ENCODE data around the gene SPTB. TPM values are rescaled to one million over a fixed set of nuclear protein-coding genes. Genes with fewer than 3 reads are reported as not detected.

SPTB gene
- total RNA-seq, 1 experiment from 2014 or later = 0.84 TPM

DNA sequence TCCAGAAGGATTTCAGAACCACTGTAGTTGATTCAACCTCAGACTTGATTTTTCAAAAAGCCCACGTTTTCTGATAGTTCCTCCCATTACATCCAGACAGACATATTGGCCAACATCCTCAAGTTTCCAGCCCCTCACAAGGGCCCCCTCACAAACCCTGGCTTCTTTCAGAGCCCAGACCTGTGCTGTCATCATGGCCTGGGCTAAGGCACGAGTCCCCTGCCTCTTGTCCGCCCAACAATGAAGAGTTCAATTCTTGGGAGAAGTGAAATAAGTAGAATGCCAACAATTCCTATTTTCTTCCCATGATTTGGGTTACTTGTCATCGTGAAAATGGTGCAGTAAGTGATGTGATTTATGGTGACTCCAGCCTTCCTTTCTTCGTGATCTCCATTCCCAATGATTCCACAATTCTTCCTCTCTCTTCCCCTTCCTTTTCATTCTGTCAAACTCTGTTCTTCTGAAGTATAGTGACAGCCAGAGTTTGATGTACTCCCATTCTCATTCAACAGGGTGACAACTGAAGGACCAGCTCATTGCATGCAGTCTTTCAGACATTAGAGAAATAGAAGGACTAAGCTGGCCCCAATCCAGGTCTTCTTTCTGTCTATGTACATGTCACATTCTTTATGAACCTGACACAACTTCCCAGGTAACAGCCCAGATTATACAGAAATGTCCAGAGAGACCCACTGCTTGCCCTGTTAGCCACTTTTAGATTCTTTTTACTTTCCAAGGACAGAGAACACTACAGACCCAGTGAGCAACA lies 29.2 kb downstream of the SPTB start:
- DNase-seq (ENCODE audit: low read depth) = no peak

DNA sequence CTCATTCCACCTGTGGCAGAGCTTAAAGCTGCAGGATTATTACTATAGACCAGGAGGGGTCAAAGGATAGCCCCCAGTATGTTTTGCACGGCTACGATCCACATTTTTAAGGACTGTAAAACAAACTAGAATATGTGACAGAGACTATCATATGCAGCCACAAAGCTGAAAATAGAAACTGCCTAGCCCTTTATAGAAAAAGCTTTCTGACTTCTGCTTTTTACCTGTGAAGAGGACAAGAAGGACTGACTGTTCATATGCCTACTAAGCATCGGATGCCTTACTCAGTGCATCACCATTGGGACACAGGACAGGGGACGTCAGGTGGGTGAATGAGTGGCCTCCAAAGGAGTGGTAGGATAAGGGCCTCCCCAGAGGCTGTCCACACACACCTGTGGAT lies 29.8 kb downstream of the SPTB start:
- DNase-seq (ENCODE audit: low read depth) = no peak

DNA sequence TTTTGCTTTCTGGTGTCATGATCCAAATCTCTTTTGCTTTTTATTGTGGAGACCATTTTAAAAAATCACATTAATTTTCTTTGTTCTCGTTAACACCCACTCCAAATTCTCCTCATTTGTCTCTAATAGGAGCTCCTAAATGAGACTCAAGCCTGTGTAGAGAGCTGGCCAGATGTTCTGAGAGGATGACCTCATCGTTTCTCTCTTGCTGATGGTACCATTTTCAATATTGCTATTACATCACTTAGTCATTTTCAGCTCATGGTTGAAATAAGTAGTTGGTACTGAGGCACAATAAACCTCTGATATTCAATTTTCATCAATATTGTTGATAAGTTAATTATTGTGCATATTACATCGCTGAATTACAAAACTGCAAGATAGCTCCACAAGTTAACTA lies 31.5 kb downstream of the SPTB start:
- DNase-seq (ENCODE audit: low read depth) = no peak

DNA sequence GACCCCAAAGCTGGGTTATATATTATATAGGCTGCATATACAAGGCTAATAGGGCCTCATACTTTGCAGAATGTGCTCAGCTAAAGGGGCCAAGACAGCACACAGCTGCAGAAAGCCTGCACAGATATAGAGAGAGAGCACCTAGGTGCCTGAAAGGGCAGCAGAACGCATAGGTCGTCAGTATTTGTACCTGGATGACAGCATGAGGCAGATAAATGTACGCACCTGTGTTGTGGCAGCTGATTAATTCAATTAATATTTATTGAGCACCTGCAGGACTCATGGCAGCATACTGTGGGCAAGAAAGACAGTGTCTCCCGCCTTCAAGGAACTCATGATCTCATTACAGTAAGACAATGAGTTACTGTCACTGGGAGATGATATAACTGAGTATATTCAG lies 33.4 kb downstream of the SPTB start:
- DNase-seq (ENCODE audit: low read depth) = no peak

DNA sequence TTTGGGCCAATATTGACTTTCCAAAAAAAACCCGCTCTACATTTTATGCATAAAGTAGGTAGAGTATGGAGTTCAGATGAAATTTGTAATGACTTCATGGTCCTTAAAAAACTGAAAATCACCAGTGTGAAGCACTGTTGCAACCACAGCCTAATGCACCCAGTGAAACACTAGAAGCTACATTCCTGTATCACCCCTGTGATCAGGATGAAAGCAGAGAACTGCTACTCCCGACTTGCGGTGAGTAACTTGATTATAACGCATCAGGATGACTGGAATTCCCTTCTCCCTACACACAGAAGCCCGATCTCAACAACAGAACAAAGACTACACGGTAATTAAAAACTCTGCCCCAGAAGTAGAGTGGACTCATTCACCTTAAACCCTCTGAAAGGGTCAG lies 33.8 kb downstream of the SPTB start:
- DNase-seq (ENCODE audit: low read depth) = peak; percentile 31

DNA sequence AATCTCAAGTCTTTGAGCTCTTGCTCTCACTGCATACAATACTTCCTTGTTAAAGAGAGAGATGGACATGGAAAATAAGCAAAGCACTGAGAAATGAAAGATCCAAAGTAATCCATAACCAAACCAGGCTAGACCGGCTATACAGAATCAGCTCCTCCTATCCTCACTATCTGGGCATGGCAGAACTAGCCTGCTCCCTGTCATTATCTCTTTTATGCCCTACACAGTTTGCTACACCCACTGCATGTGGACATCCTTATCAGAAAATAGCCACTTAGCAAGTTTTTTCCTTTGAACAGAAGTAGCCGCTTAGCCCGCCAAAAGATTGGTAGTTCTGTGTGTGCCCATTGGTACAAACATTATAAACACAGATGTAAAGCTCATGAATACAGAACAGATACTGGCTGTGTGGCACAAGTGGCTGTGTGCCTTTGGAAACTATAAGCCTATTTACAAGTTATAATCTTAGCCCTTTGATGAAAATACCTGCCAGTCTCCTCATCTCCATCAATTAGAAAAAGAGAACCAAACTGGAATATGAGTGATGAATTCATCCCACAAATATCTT lies 34.7 kb downstream of the SPTB start:
- no peak for DNase-seq (ENCODE audit: low read depth)

DNA sequence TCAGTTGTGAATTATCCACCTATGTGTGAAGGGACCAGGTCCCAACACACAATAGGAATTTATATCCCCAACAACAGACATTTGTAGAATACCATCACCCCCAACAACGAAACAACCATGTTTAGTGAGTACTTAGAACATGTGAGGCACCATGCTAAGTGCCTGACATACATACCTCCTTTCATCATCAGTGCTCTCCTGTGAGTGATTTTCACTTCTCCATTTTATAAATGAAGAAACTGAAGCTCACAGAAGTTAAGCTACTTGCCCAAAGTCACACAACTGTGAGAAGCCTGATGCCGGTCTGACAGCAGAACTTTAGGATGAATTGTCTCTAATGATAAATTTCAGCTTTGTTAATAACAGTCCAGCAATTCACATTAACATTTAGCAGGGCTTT lies 35.4 kb downstream of the SPTB start:
- no peak for DNase-seq (ENCODE audit: low read depth)

DNA sequence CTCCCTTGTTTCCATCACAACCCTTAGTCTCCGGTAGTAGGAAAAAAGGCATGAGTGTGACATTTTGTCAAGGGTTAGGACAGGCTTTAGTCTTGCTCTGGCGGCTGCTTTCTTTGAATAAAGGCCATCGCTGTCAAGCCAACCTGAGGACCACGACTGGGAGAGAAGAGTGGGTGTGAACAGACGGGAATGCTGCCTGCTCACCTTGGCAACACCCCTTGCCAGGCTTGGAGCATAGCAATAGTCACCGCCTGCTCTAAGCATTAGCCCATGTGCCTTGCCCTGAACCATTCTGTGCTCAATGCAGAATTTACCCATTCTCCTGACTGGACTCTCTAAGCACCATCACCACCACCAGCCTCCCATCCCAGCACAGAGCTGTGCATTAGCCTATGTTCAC lies 36.2 kb downstream of the SPTB start:
- DNase-seq (ENCODE audit: low read depth) = no peak

DNA sequence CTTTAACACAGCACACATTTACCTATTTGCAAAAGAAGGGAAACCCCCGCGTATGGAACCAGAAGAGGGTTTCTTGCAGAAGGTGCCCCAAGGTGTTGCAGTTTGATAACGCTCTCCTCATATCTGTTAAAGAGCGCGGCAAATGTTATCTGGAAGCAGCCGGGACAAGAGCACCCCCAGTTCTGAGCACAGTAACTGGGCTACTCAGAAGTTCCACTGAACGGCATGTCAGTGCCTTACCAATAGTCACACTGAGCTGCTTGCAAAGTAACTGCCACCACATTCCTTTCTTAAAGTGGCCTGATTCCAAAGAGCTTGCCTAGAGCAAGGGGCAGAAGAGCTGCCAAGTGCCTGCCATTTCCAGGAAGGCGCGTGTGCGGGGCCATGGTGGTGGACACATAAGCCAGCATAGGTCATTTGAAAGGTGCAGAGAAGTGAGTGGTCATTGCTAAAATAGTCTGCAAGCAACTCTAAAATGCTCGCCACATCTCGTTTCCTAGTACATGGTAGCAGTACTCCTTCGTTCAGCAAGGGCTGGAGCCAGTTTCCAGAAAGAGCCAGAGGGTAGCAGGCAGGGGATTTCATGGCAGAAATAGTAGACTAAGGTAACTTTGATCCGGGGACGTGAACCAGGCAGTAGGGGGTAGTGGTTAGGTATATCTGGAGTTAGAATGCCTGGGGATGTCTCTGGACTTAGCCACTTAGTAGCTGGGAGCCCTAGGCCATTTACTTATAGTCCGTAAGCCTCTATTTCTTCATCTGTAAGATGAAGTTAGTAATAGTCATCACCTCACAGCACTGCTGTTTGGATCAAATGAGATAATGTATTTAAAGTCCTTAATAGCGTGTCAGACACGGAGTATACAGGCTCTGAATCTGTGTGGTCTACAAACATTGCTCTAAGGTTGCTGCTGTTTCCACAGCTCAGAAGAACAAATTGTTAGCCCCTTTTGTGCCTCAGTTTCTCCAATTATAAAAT lies 37.6 kb downstream of the SPTB start:
- peak; percentile 18 for DNase-seq (ENCODE audit: low read depth)

DNA sequence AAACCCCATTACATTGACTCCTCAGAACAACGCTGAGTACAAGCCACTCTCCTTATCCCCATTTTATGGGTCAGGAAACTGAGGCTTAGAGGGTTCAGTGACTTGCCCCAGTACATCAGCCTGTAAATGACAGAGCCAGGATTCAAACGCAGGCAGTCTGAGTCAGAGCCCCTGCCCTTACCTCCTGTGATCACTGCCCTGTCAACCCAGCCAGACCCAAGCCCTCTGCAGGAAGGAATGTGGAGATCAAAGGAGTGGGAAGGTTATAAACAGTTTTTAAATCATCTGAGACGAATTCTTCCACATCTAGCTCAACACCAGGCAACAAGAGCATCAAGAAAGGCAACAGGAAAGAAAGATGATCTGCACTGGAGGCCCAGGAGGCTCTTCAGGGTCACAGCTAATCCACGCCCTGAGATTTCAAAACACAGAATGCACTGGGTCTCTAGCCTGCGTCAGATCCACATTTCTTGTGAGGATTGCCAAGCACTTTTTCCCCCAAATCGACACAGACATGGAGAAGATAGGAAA lies 38.5 kb downstream of the SPTB start:
- peak; percentile 61 for DNase-seq (ENCODE audit: low read depth)

DNA sequence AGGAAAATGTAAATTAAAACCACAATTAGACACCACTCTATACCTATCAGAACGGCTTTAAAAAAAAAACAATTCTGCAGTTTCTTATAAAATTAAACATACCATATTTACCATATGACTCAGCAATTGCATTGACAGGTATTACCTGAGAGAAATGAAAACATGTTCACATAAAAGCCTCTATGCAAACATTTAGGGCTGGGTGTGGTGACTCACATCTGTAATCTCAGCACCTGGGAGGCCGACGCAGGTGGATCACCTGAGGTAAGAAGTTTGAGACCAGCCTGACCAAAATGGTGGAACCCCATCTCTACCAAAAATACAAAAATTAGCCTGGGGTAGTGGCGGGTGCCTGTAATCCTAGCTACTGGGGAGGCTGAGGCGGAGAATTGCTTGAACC lies 41.1 kb downstream of the SPTB start:
- DNase-seq (ENCODE audit: low read depth) = no peak

DNA sequence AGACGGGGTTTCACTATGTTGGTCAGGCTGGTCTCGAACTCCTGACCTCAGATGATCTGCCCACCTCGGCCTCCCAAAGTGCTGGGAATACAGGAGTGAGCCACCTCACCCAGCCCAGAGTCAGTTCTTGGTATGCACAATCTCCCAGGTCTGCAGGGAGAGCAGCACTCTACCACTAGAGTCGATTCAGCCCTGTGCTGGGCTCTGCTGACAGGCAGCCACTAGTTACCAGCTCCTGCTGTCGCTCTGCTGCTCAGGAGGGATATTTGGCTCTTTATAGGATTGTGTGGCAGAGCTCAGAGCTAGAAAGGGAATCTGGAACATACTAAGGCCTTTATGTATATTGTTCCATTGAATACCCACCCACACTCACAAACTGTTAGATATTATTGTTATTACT lies 44.3 kb downstream of the SPTB start:
- DNase-seq (ENCODE audit: low read depth) = no peak

DNA sequence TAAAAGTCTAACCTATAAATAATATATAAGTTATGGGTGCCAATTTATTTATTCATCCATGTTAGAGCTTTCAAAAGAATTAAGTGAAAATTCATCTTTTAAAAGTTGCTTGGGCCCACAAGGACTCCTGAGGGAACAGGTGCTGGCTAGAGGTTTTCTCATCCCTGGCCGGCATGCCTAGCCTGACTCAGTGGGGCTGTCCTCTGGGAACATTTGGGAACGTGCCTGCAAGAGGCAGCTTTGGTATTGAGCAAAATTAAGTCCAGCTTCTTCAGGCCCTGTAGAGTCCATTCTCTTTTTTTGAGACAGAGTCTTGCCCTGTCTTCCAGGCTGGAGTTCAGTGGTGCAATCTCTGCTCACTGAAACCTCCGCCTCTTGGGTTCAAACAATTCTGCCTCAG lies 44.7 kb downstream of the SPTB start:
- DNase-seq (ENCODE audit: low read depth) = no peak

DNA sequence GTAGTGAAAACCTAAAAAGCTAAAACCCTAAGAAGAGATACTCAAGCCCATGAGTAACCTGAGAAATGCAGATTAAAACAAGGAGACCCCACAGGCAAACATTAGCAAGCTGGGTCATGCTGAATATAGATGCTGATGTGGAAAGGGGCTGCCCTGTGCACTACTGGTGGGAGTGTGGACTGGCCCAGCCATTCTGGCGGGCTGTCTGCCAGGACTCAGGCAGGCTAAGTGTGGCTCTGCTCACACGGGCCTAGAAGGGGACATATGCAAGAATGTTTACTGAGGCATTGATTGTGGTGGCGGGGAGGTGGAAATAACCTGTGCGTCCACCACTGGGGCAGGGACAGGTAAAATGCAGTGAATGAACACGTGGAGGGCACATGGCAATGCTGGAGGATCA lies 48.3 kb downstream of the SPTB start:
- no peak for DNase-seq (ENCODE audit: low read depth)

DNA sequence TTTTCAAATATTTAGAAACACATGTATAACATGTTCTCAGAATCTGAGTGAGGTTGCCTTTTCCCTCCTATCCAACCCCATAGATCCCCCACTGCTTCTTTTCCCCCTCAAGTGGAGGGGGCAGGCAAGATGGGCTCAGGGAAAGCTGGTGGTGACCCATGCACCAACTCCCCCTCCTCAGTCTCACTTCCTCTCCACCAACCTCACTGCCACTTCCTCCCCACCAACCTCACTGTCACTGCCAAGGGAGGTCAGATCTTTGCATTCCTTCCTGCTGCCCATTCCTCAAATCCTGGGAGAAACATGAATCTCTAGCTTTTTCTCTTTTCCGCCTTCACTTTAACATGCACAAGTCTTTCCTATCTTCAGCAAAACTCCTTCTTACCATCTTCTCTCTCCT lies 48.7 kb downstream of the SPTB start:
- DNase-seq (ENCODE audit: low read depth) = no peak

DNA sequence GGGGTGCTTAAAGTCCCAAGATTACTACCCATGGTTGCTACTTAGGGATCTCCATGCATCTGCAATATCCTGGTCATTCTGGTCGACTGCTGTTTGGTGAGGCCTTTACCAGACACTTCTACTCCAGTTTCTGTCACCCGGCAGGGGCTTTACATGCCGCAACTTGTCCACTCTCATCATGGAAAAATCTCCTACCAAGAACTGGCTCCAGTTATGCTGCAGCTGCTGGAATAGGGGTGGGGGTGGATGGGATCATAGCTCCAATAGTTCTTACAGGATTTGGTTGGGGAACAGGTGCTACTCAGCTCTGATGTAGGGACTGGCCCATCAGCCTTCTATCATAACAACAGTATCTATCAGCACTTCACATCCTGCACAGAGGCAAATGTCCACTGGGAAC lies 51.6 kb downstream of the SPTB start:
- no peak for DNase-seq (ENCODE audit: low read depth)

DNA sequence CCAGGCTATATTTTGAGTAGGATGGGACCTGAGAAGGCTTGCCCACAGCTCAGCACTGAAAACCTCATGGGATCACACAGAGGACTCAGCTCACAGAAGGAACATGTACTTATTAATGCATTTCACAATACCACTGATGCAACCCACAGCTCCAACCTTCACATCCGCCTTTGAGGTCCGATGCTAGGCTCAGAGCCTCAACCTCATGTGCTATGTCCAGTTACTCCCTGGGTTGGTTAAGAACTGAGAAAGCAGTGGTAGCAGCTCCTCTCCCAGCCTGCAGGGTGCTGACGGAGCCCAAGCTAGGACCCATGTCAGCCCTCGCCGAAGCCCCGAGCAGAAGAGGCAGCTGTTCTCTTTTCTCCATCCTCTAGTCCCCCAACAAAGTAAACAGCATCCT lies 52.9 kb downstream of the SPTB start:
- no peak for DNase-seq (ENCODE audit: low read depth)

DNA sequence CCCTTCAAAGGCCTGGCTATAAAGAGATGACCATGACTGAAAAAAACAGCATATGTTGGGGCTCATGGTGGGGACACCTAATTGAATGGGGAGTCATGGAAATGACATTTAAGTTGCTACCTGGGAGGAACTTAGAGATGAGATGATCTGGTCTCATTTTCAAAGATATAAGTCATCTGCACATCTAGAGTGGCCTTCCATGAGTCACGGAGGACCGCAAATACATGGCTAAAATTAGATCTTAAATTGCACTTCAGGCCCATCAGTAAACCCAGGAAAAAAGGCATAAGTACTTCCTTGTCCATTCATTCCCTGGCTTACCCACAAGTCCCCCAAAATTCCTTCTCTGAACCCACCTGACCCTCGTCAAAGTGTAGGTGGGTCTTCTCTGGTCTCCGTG lies 53.4 kb downstream of the SPTB start:
- peak; percentile 45 for DNase-seq (ENCODE audit: low read depth)

DNA sequence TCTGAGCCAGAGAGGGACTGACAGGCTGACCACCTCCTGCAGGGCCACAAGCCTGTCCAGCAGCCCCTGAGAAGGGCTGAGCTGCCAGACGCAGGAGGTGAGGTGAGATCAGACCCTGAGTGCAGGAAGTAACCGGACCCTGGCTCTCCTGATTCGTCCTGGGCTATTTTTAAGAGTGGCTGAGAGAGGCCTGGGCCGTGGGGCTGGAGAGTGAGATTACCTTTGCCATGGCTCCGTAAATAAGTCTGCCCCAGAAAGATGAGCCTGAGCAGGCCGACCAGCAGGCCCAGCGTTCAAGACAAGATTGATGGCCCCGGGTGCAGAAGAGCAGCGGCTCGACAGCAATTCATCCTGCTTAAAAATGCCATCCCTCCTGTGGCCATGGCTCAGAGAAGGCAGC lies 54.2 kb downstream of the SPTB start:
- no peak for DNase-seq (ENCODE audit: low read depth)

DNA sequence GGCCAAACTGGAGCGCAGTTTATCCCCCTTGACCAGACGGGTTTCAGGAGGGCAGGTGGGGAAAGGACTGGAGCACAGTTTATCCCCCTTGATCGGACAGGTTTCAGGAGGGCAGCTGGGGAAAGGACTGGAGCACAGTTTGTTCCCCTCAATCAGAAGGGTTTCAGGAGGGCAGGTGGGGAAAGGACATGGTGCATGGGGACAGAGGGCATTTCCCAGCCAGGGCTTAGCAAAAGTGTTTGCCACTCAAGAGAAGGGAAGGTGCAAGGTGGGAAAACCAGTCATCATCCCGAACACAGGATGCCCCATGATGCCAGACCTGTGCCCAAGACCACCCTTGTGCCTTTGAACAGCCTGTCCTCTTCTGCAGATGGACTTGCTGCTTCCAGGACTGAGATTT lies 54.7 kb downstream of the SPTB start:
- DNase-seq (ENCODE audit: low read depth) = no peak

DNA sequence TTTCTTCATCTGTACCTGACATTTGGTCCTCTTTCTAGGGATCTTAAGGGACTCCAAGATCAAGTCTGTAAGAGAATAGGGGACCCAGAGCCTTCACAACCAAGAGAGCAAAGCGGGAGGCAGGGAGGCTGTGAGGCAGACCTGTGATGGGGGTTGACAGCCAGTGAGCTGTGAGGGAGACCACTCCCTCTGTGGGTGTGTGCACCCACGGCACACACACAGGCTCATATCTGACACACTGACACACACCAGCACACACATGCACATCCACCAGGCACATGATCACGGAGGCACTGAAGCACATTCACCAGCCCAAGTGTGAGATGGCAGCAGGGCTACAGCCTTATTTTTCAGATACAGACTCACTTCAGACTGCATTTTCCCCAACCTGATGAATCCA lies 55.2 kb downstream of the SPTB start:
- DNase-seq (ENCODE audit: low read depth) = no peak

DNA sequence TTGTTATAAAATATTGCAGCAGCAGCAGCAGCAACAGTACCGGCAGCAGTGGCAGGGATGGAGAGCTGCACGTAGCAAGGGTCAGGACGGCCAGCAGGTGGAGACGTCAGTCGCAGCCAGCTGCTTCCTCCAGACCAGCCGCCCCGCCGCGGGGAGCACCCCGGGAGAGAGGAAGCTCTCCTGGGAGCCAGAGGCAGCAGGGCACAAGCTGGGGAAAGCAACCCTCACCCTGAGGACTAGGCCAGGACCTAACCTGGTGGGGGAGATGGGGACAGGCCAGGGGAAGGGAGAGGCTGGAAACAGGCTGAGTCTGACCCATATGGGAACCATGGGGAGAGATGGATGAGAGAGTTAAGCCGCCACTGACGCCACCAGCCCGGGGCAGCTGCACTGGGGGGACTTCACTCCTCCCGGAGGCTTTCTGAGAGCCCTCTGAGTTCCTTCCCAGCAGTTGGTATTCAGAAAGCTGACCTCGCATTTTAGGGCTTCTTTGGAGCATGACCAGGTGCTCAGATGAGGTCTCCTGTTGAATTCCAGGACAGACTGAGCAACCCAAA lies 56.3 kb downstream of the SPTB start:
- peak; percentile 66 for DNase-seq (ENCODE audit: low read depth)
